Brain microvascular endothelial cell (primary cell): Measurements from ENCODE around the gene SRM.

Source experiments
- DNase-seq: peaks from one replicate; pipeline ENCODE4 v3.0.0-alpha.2; 2020
- H3K27ac ChIP-seq: fragments of 250-450 bp; sonication (Bioruptor Pico); 2 replicates; pipeline ENCODE4 v1.5.1; 2020; ENCODE audit warnings: mild to moderate bottlenecking, moderate library complexity
- H3K27me3 ChIP-seq: fragments of 250-450 bp; sonication (Bioruptor Pico); replicated peaks from 2 replicates; pipeline ENCODE4 v1.5.1; 2020; ENCODE audit warnings: mild to moderate bottlenecking
- H3K36me3 ChIP-seq: fragments of 250-450 bp; sonication (Bioruptor Pico); replicated peaks from 2 replicates; pipeline ENCODE4 v1.5.1; 2020; ENCODE audit warnings: mild to moderate bottlenecking
- H3K4me3 ChIP-seq: 2 replicates; pipeline ENCODE4 v1.5.1; 2011; ENCODE audit warnings: low read depth, mild to moderate bottlenecking, control low read depth, low read length, moderate library complexity
- in situ Hi-C: cut with HindIII; loops from 2 replicates; pipeline ENCODE4 v1.10.0; 2017; ENCODE audit warnings: low sequenced_read_pairs, low pct_ligation_motif_present
- TF ChIP-seq, protein P1 (sequence below): IDR thresholded peaks from 2 replicates; pipeline ENCODE4 v1.5.1; 2011; ENCODE audit warnings: low read depth, mild to moderate bottlenecking, moderate library complexity, low read length, control low read depth, inconsistent platforms; ENCODE audit errors: missing control alignments

SRM gene

DNA sequence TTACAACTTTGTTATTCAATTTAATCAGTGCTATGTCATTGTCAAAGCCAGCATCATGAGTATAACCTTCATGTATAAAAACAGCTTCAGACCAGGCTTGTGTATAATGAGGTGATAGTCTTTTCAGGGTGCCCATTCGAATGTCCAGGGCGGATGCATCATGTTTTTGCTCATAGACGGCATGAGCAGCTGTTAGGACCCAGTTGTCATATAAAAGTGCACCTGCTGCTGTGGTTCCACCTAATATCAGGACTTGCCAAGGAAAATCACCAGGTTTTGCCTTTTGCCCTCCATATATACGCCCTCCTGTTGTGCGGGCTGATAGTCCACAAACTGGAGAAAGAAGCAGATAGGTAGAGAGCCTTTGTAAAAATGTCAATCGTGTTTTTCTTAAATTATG, 32.5 kb downstream of the SRM start:
- in situ Hi-C loops: no loop called here
- no peaks in the 10 kb centered on the region for H3K27me3 ChIP-seq
- TF ChIP-seq, protein P1, sequence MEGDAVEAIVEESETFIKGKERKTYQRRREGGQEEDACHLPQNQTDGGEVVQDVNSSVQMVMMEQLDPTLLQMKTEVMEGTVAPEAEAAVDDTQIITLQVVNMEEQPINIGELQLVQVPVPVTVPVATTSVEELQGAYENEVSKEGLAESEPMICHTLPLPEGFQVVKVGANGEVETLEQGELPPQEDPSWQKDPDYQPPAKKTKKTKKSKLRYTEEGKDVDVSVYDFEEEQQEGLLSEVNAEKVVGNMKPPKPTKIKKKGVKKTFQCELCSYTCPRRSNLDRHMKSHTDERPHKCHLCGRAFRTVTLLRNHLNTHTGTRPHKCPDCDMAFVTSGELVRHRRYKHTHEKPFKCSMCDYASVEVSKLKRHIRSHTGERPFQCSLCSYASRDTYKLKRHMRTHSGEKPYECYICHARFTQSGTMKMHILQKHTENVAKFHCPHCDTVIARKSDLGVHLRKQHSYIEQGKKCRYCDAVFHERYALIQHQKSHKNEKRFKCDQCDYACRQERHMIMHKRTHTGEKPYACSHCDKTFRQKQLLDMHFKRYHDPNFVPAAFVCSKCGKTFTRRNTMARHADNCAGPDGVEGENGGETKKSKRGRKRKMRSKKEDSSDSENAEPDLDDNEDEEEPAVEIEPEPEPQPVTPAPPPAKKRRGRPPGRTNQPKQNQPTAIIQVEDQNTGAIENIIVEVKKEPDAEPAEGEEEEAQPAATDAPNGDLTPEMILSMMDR: no peak
- no peak overlapping the region for H3K4me3 ChIP-seq
- H3K27ac ChIP-seq: no peak overlapping the region
- no peak for DNase-seq
- peaks cover 29% of the 10 kb centered on the region for H3K36me3 ChIP-seq

DNA sequence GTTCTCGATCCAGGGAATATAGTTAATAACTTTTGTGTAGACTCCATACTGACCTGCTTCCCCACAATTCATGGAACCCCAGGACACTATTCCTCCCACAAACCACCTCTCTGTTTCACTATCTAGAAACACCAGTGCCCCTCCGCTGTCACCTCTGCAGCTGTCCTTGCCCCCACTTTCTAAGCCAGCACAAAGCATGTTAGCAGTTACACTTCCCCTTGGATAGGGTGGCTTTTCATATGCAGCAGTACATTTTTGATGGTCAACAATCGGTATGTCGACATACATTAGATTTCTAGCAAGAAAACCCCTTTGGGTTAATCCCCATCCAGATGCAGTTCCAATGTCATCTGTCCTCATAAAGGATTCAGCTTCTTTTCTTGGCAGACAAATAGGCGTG, 32.9 kb downstream of the SRM start:
- Histone ChIP-seq H3K27ac (no peak overlapping the region), H3K27me3 (no peaks in the 10 kb centered on the region), H3K4me3 (no peak overlapping the region), H3K36me3 (peaks cover 33% of the 10 kb centered on the region)
- TF ChIP-seq, protein P1: no peak
- no peak for DNase-seq
- in situ Hi-C loops: no loop called here

DNA sequence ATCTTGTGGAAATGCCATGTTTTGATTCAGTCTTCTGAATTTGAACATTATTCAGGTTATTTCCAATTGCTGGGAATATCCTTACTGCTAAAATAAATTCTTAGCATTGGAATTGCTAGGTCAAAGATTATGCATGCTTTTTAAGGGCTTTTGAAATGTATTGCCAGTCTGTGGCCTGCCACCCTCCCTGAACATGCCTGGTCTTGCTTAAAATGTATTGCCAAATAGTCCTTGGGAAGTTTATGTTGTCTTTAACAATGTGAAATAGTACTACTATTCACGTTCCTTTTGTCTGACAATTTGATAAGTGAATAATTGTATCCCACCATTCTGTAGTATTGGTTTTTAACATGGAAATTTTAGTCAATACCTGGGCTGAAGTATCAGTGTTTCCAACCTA, 33.8 kb downstream of the SRM start:
- DNase-seq: no peak
- Histone ChIP-seq H3K27me3 (no peaks in the 10 kb centered on the region), H3K27ac (no peak overlapping the region), H3K4me3 (no peak overlapping the region), H3K36me3 (peaks cover 41% of the 10 kb centered on the region)
- in situ Hi-C loops: no loop called here
- TF ChIP-seq, protein P1: no peak

DNA sequence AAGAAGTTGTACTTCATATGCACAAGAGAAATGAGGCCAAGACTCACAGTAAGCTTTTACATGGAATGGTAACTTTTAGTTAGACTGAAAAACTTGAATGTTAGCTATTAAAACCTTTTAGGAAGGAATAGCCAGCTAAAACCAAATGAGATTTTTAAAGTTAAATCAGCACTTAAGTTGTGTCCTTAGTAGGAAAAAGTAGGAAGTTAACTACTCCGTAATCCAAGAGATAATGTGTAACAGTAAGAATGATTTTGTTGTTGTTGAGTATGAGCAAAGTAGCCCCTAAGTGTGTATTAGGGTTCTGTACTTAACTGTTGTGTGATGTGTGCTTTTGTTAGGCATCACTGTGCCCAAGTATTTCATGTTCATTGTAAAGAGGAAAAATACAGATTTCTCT, 34.2 kb downstream of the SRM start:
- in situ Hi-C loops: no loop called here

DNA sequence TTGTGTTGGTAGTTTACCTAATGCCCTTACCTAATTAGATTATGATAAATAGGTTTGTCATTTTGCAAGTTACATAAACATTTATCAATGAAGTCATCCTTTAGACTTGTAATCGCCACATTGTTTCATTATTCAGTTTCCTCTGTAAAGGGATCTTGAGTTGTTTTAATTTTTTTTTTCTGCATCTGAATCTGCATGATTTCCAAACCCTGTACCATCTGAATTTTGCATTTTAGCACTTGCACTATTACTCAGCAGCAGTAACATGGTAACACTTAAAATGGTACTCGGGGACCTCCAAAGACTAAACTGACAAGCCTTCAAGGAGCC, 35.0 kb downstream of the SRM start:
- DNase-seq: no peak
- H3K4me3 ChIP-seq: no peak overlapping the region
- in situ Hi-C loops: no loop called here
- peaks cover 54% of the 10 kb centered on the region for H3K36me3 ChIP-seq
- H3K27me3 ChIP-seq: no peaks in the 10 kb centered on the region
- TF ChIP-seq, protein P1: no peak
- no peak overlapping the region for H3K27ac ChIP-seq

More for the DNA sequence above, 34.2 kb downstream of the SRM start:
- H3K27ac ChIP-seq: no peak overlapping the region
- H3K36me3 ChIP-seq: peaks cover 46% of the 10 kb centered on the region
- TF ChIP-seq, protein P1: no peak
- no peaks in the 10 kb centered on the region for H3K27me3 ChIP-seq
- DNase-seq: no peak
- H3K4me3 ChIP-seq: no peak overlapping the region

DNA sequence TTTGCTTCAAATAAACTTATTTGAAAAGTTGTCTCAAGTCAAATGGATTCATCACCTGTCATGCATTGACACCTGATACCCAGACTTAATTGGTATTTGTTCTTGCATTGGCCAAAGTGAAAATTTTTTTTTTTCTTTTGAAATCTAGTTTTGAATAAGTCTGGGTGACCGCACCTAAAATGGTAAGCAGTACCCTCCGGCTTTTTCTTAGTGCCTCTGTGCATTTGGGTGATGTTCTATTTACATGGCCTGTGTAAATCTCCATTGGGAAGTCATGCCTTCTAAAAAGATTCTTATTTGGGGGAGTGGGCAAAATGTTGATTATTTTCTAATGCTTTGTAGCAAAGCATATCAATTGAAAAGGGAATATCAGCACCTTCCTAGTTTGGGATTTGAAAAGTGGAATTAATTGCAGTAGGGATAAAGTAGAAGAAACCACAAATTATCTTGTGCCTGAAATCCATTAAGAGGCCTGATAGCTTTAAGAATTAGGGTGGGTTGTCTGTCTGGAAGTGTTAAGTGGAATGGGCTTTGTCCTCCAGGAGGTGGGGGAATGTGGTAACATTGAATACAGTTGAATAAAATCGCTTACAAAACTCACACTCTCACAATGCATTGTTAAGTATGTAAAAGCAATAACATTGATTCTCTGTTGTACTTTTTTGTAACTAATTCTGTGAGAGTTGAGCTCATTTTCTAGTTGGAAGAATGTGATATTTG, 35.5 kb downstream of the SRM start:
- Histone ChIP-seq H3K27ac (no peak overlapping the region), H3K27me3 (no peaks in the 10 kb centered on the region), H3K4me3 (no peak overlapping the region), H3K36me3 (peaks cover 59% of the 10 kb centered on the region)
- no peak for DNase-seq
- in situ Hi-C loops: no loop called here
- TF ChIP-seq, protein P1: no peak
